Cardiac fibroblast (primary cell): ENCODE measurements around the gene KLHL17.

Experiments
- DNase-seq, 2 donors: peaks; one replicate each; pipeline versions ENCODE4 v3.0.0 to v3.0.0-alpha.2; 2010; ENCODE audit warnings: low read depth in 2 of 2
- H3K4me3 ChIP-seq, 2 donors: replicated peaks in 1 of 2; 1 replicate in 1 of 2; 2 replicates in 1 of 2; pipeline ENCODE4 v1.5.1; 2011; ENCODE audit warnings: low read depth in 2 of 2, low read length in 2 of 2, mild to moderate bottlenecking in 2 of 2, moderate library complexity in 1 of 2
- TF ChIP-seq, protein P1 (sequence below): IDR thresholded peaks from one replicate; pipeline ENCODE4 v1.5.1; 2011; ENCODE audit warnings: low read depth, mild to moderate bottlenecking, low read length, inconsistent platforms

The KLHL17 gene

GRCh38 chr1:999725-1000356 is 39.5 kb downstream of the KLHL17 start, which contains the start of gene HES4:
HES4 (minus strand) TSS chr1:1000097; CDS start chr1:999973, 124 bp downstream.
- TF ChIP-seq, protein P1, sequence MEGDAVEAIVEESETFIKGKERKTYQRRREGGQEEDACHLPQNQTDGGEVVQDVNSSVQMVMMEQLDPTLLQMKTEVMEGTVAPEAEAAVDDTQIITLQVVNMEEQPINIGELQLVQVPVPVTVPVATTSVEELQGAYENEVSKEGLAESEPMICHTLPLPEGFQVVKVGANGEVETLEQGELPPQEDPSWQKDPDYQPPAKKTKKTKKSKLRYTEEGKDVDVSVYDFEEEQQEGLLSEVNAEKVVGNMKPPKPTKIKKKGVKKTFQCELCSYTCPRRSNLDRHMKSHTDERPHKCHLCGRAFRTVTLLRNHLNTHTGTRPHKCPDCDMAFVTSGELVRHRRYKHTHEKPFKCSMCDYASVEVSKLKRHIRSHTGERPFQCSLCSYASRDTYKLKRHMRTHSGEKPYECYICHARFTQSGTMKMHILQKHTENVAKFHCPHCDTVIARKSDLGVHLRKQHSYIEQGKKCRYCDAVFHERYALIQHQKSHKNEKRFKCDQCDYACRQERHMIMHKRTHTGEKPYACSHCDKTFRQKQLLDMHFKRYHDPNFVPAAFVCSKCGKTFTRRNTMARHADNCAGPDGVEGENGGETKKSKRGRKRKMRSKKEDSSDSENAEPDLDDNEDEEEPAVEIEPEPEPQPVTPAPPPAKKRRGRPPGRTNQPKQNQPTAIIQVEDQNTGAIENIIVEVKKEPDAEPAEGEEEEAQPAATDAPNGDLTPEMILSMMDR, result no peak
- peak; percentile 93 to 97 for DNase-seq
- H3K4me3 ChIP-seq, result peak within 1 kb of the TSS; percentile 64 to 68

- DNase-seq, result peak; percentile 85 to 94
- peak overlapping the region; percentile 64 to 68 for H3K4me3 ChIP-seq
- TF ChIP-seq, protein P1, result no peak
Observed at GRCh38 chr1:1000357-1001056, 40.1 kb downstream of the KLHL17 start.

- TF ChIP-seq, protein P1, result no peak
- H3K4me3 ChIP-seq, result peak overlapping the region; percentile 54 to 64
- no peak for DNase-seq
Observed at GRCh38 chr1:1001057-1001783, 40.8 kb downstream of the KLHL17 start.

- TF ChIP-seq, protein P1, result no peak
- no peak for DNase-seq
- H3K4me3 ChIP-seq, result no peak overlapping the region
Observed at GRCh38 chr1:1003618-1004419, 43.4 kb downstream of the KLHL17 start.

GRCh38 chr1:1004420-1004779 is 44.0 kb downstream of the KLHL17 start:
- TF ChIP-seq, protein P1, result no peak
- H3K4me3 ChIP-seq, result no peak overlapping the region
- DNase-seq, result no peak
